Parathyroid adenoma (tissue), 2 donors: Measurements from ENCODE around the gene ACTR8.

Experiments used
- H2AFZ ChIP-seq: fragments of 300-600 bp; sonication (generic); one replicate; pipeline ENCODE4 v1.7.0; 2017; ENCODE audit warnings: antibody characterized with exemption, mild to moderate bottlenecking
- H3K27ac ChIP-seq: fragments of 300-600 bp; sonication (generic); one replicate; pipeline ENCODE4 v1.7.0; 2017
- H3K27me3 ChIP-seq: fragments of 300-600 bp; sonication (generic); one replicate; pipeline ENCODE4 v1.7.0; 2017; ENCODE audit warnings: low read length; ENCODE audit not compliant: control insufficient read depth, insufficient read depth
- H3K36me3 ChIP-seq: fragments of 300-600 bp; sonication (generic); one replicate; pipeline ENCODE4 v1.7.0; 2017; ENCODE audit warnings: low read length; ENCODE audit not compliant: control insufficient read depth, insufficient read depth
- H3K4me1 ChIP-seq: fragments of 300-600 bp; sonication (generic); one replicate; pipeline ENCODE4 v1.7.0; 2017; ENCODE audit warnings: control low read depth
- H3K4me2 ChIP-seq: fragments of 300-600 bp; sonication (generic); one replicate; pipeline ENCODE4 v1.7.0; 2017; ENCODE audit warnings: low read length
- H3K4me3 ChIP-seq: fragments of 300-600 bp; sonication (generic); one replicate; pipeline ENCODE4 v1.7.0; 2017; ENCODE audit warnings: low read depth, low read length
- H3K79me2 ChIP-seq: fragments of 300-600 bp; sonication (generic); one replicate; pipeline ENCODE4 v1.7.0; 2017; ENCODE audit warnings: control low read depth
- H3K9ac ChIP-seq: fragments of 300-600 bp; sonication (generic); one replicate; pipeline ENCODE4 v1.7.0; 2017; ENCODE audit warnings: mild to moderate bottlenecking
- H3K9me3 ChIP-seq: fragments of 300-600 bp; sonication (generic); one replicate; pipeline ENCODE4 v1.7.0; 2017; ENCODE audit warnings: low read length; ENCODE audit not compliant: control insufficient read depth
- TF ChIP-seq, protein P1 (sequence below): fragments of 300-600 bp; sonication (generic); IDR thresholded peaks from one replicate; pipeline ENCODE4 v1.7.0; 2017; ENCODE audit warnings: antibody characterized with exemption, mild to moderate bottlenecking
- donor health status: primary hyperparathyroidism.

The ACTR8 gene

DNA sequence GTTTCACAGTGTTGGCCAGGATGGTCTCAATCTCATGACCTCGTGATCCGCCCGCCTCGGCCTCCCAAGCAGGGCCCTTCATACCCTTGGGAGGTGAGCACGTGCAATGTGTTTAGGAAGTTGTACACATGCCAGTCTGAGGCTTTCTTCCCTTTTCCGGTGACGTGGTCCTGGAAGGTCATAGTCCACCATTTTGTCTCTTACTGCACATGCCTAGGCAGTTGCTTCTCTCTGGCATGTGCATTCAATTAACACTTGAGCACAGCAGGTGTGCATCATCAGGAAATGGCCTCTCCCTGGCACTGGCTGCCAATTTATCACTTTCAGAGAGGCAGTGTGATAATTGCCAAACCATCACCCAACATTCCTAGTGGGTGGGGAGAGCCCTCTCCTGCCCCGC is 31.4 kb upstream of the ACTR8 start:
- no peak overlapping the region for H3K4me3 ChIP-seq
- no peak overlapping the region for H3K4me2 ChIP-seq
- H3K79me2 ChIP-seq: no peaks in the 10 kb centered on the region
- no peaks in the 10 kb centered on the region for H3K27me3 ChIP-seq
- H3K4me1 ChIP-seq: no peaks in the 10 kb centered on the region
- no peaks in the 10 kb centered on the region for H3K36me3 ChIP-seq
- no peaks in the 10 kb centered on the region for H3K9me3 ChIP-seq
- H2AFZ ChIP-seq: no peak overlapping the region
- TF ChIP-seq, protein P1, sequence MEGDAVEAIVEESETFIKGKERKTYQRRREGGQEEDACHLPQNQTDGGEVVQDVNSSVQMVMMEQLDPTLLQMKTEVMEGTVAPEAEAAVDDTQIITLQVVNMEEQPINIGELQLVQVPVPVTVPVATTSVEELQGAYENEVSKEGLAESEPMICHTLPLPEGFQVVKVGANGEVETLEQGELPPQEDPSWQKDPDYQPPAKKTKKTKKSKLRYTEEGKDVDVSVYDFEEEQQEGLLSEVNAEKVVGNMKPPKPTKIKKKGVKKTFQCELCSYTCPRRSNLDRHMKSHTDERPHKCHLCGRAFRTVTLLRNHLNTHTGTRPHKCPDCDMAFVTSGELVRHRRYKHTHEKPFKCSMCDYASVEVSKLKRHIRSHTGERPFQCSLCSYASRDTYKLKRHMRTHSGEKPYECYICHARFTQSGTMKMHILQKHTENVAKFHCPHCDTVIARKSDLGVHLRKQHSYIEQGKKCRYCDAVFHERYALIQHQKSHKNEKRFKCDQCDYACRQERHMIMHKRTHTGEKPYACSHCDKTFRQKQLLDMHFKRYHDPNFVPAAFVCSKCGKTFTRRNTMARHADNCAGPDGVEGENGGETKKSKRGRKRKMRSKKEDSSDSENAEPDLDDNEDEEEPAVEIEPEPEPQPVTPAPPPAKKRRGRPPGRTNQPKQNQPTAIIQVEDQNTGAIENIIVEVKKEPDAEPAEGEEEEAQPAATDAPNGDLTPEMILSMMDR: no peak
- H3K9ac ChIP-seq: no peak overlapping the region
- no peak overlapping the region for H3K27ac ChIP-seq

DNA sequence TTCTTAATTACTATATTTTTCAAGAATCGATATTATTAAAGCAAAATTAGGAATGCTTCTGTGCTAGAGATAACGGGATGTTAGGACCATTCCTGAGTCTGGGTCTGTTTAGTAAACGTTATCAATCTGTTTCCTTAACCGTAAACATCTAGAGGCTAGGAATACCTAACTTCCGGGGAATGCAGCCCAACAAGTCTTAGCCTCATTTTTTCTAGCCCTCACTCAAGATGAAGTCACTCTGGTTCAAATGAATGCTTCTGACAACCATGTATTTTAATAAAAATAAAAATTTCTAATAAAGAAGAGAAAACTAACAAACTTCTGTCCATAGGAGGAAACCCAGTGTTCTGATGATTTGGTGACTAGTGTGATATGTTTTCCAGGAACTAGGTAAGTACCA is 20.8 kb upstream of the ACTR8 start:
- Histone ChIP-seq H3K4me2 (no peak overlapping the region), H3K9me3 (no peaks in the 10 kb centered on the region), H3K4me1 (no peaks in the 10 kb centered on the region), H3K27me3 (no peaks in the 10 kb centered on the region), H3K36me3 (no peaks in the 10 kb centered on the region), H2AFZ (no peak overlapping the region), H3K27ac (no peak overlapping the region), H3K79me2 (no peaks in the 10 kb centered on the region), H3K9ac (no peak overlapping the region), H3K4me3 (no peak overlapping the region)
- TF ChIP-seq, protein P1: no peak

DNA sequence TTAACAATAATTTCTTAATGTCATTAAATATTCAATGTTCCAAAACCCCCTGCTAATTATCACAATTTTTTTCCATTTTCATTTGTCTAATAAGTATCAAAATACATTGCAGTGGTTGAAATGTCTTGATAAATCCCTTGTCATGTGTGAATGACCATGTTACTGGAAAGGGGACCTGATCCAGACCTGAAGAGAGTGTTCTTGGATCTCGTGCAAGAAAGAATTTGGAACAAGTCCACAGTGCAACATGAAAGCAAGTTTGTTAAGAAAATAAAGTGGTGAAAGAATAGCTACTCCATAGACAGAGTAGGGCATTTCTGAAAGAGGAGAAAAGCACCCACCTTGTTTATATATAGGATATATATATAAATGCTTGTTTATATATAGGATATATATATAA is 20.1 kb upstream of the ACTR8 start:
- Histone ChIP-seq H3K4me3 (no peak overlapping the region), H3K9ac (no peak overlapping the region), H3K27ac (no peak overlapping the region), H3K4me1 (no peaks in the 10 kb centered on the region), H3K79me2 (no peaks in the 10 kb centered on the region), H3K4me2 (no peak overlapping the region), H3K9me3 (no peaks in the 10 kb centered on the region), H2AFZ (no peak overlapping the region), H3K27me3 (no peaks in the 10 kb centered on the region), H3K36me3 (no peaks in the 10 kb centered on the region)
- TF ChIP-seq, protein P1: no peak

DNA sequence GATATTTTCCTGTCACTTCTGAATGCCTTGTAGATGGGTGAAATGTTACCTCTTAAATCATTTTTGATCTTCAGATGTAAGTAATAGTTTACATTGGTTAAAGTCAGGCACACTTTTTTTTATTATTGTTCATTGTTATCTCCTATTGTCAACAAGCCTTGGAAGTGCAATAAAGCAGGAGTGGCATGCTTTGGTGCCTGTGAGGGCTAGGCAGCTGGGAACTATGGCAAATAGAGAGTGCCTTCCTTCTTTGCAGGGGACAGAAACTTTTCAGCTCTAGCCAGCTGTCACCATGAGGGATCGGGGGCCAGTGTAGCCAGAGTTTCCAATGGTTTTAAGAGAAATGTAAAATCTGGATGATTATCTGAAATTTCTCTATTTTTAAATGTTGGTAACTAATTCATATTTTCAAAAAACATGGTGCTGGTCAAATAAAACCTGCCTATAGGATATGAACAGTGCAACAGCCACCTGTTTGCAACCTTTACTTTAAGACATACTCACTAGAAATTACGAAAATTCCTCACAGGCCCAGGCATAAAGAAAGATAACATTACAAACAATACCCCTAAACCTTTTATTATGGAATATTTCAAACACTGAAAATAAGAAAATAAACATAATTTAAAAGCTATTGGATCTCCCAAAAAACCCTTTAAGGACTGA is 18.8 kb upstream of the ACTR8 start:
- Histone ChIP-seq H3K36me3 (no peaks in the 10 kb centered on the region), H3K27me3 (no peaks in the 10 kb centered on the region), H3K9ac (no peak overlapping the region), H3K4me3 (no peak overlapping the region), H3K79me2 (no peaks in the 10 kb centered on the region), H3K4me2 (no peak overlapping the region), H3K27ac (no peak overlapping the region), H2AFZ (no peak overlapping the region), H3K9me3 (no peaks in the 10 kb centered on the region), H3K4me1 (no peaks in the 10 kb centered on the region)
- TF ChIP-seq, protein P1: no peak

DNA sequence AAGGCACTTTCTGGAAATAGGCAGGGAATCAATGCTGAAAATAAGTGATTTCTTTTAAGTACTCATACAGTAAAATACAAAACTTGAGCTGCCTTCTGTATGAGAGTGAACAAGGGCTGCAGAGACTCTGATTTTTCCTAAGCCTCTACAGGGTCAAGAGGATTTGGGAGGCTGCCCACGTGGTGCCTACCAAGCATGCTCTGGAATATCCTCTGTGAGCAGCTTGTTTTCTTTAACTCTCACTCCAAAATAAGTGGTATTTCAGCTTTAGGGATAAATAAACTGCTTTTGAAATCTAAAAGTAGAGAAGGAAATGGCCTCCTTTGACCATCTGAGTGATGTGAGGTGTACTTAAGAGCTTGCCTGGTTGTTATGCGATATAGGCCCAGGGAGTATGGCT is 17.8 kb upstream of the ACTR8 start:
- Histone ChIP-seq H3K79me2 (no peaks in the 10 kb centered on the region), H2AFZ (no peak overlapping the region), H3K4me2 (no peak overlapping the region), H3K27me3 (no peaks in the 10 kb centered on the region), H3K9ac (no peak overlapping the region), H3K4me1 (no peaks in the 10 kb centered on the region), H3K4me3 (no peak overlapping the region), H3K36me3 (no peaks in the 10 kb centered on the region), H3K9me3 (no peaks in the 10 kb centered on the region), H3K27ac (no peak overlapping the region)
- TF ChIP-seq, protein P1: no peak
